Naive thymus-derived CD8-positive, alpha-beta T cell (primary cell): Measurements from ENCODE around the gene TIPARP. TPM values are rescaled to one million over a fixed set of nuclear protein-coding genes. Genes with fewer than 3 reads are reported as not detected.

Experiments
- polyA plus RNA-seq, 3 donors: library from polyadenylated mRNA; unstranded; fragments of 300-500 nt; fragmentation: Illumina TruSeq; gene quantifications; one replicate each; pipeline ENCODE4 v1.2.3, GENCODE V29; 2021
- total RNA-seq, 8 experiments: library from RNA in 2 of 8; stranded (reverse) in 2 of 8; gene quantifications; one replicate each; pipeline ENCODE4 v1.2.3 and lab custom pipeline; 2021 to 2026

Gene TIPARP
- total and polyA plus RNA-seq, 5 experiments from 2014 or later: 4.2 to 62.0 (median 20.9) TPM

Other genes with a start within 250 kb of the TIPARP start
- 10 to 100 TPM; 68.5 to 68.7 TPM for gene SSR3, start 119.5 kb upstream of the TIPARP start, total RNA-seq
- gene SSR3, start 119.5 kb upstream of the TIPARP start, polyA plus RNA-seq: 10 to 100 TPM; 81.7 to 93.9 (median 86.3) TPM
- gene LEKR1, start 151.8 kb downstream of the TIPARP start, total RNA-seq: 1 to 10 TPM; 3.0 TPM
- 1 to 10 TPM in 1 of 3 donors, under 1 TPM in 2; 0.33 to 1.4 (median 0.67) TPM for gene LEKR1, start 151.8 kb downstream of the TIPARP start, polyA plus RNA-seq